Upper lobe of right lung (tissue), 1 donor: ENCODE results near the gene TMBIM1. TPM values are rescaled to one million over a fixed set of nuclear protein-coding genes. Genes with fewer than 3 reads are reported as not detected.

Experiments
- ATAC-seq: fragments of 200-7000 bp; cut with Tn5 transposase; one replicate; pipeline ENCODE4 v1.9.1; 2020; ENCODE audit warnings: mild to moderate bottlenecking, moderate library complexity
- DNase-seq: peaks from one replicate; pipeline ENCODE4 v3.0.0-alpha.2; 2020
- H3K27ac ChIP-seq: fragments of 200-600 bp; one replicate; pipeline ENCODE4 v1.8.0; 2022
- H3K27me3 ChIP-seq: fragments of 200-600 bp; one replicate; pipeline ENCODE4 v1.8.0; 2022; ENCODE audit warnings: mild to moderate bottlenecking
- H3K36me3 ChIP-seq: fragments of 200-600 bp; one replicate; pipeline ENCODE4 v1.8.0; 2022
- H3K4me1 ChIP-seq: fragments of 200-600 bp; one replicate; pipeline ENCODE4 v1.8.0; 2022
- H3K4me3 ChIP-seq: fragments of 200-600 bp; one replicate; pipeline ENCODE4 v1.8.0; 2022; ENCODE audit warnings: mild to moderate bottlenecking
- H3K9me3 ChIP-seq: fragments of 200-600 bp; one replicate; pipeline ENCODE4 v1.8.0; 2022
- CTCF ChIP-seq: fragments of 200-600 bp; IDR thresholded peaks from one replicate; pipeline ENCODE4 v1.8.0; 2022; ENCODE audit warnings: antibody characterized with exemption
- intact Hi-C: fragments of 100-400 bp; cut with DNase I; formaldehyde crosslinking; loops from one replicate; pipeline ENCODE4 v1.11.0; 2022
- total RNA-seq: library from RNA; stranded (reverse); fragmentation: NEBNext Ultra II Directional; extraction: Animal tissue kit (Norgen Biotek cat#: 25700); gene quantifications from one replicate; pipeline ENCODE4 v1.2.1, GENCODE V29; 2021
- donor health status: DM: no; HTN: yes; CAD: no; lungs with severe emphysema.

The TMBIM1 gene
- total RNA-seq, 1 donor from 2014 or later = 281 TPM

DNA sequence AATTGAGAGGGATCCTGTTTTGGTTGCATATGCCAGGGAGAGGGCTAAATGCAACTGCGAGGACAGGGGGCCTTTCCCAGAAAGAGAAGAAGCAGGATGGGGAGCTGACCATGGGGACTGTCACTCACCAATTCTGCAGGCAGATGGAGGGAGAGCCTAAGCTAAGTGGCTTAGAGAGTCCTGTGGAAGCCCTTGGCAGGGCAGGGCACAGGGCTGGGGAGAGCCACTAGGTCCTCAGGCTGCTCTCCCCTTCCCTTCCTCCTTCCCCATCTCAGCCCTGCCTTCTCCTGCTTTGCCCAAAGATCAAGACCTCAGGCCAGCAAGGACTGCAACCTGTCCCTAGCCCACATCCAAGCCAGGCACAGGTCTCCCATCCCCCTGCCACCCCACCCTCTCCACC lies 40.0 kb upstream of the TMBIM1 start:
- DNase-seq (no peak), ATAC-seq (no peak)
- no peak for TF ChIP-seq CTCF
- no peaks in the 10 kb centered on the region for H3K27me3 ChIP-seq
- no peak overlapping the region for H3K27ac ChIP-seq
- no peaks in the 10 kb centered on the region for H3K9me3 ChIP-seq
- intact Hi-C loops = no loop called here
- peaks cover 29% of the 10 kb centered on the region for H3K4me1 ChIP-seq
- H3K36me3 ChIP-seq = no peaks in the 10 kb centered on the region
- H3K4me3 ChIP-seq = no peak overlapping the region

- no peak for TF ChIP-seq CTCF
- intact Hi-C loops = no loop called here
- Histone ChIP-seq H3K4me3 (no peak overlapping the region), H3K36me3 (no peaks in the 10 kb centered on the region), H3K27ac (no peak overlapping the region), H3K9me3 (no peaks in the 10 kb centered on the region), H3K4me1 (peaks cover 33% of the 10 kb centered on the region), H3K27me3 (no peaks in the 10 kb centered on the region)
- DNase-seq (no peak), ATAC-seq (no peak)
These were observed 39.4 kb upstream of the TMBIM1 start for GRCh38 chr2:218331745-218332144.

GRCh38 chr2:218329826-218330593 lies 37.7 kb upstream of the TMBIM1 start:
- peaks cover 36% of the 10 kb centered on the region for H3K4me1 ChIP-seq

GRCh38 chr2:218329027-218329825 lies 36.9 kb upstream of the TMBIM1 start:
- Histone ChIP-seq H3K4me3 (no peak overlapping the region), H3K4me1 (peaks cover 44% of the 10 kb centered on the region), H3K27me3 (no peaks in the 10 kb centered on the region), H3K9me3 (no peaks in the 10 kb centered on the region), H3K27ac (peak overlapping the region; percentile 72), H3K36me3 (no peaks in the 10 kb centered on the region)
- peak; percentile 69 for ATAC-seq
- TF ChIP-seq CTCF = no peak
- intact Hi-C loops = no loop called here
- DNase-seq = peak; percentile 82

More at GRCh38 chr2:218329826-218330593, 37.7 kb upstream of the TMBIM1 start:
- H3K27ac ChIP-seq = peak overlapping the region; percentile 72
- H3K27me3 ChIP-seq = no peaks in the 10 kb centered on the region
- no peaks in the 10 kb centered on the region for H3K36me3 ChIP-seq
- intact Hi-C loops = no loop called here
- TF ChIP-seq CTCF = no peak
- no peaks in the 10 kb centered on the region for H3K9me3 ChIP-seq
- no peak overlapping the region for H3K4me3 ChIP-seq
- ATAC-seq (peak; percentile 74), DNase-seq (peak; percentile 72)

GRCh38 chr2:218328294-218328693 lies 36.0 kb upstream of the TMBIM1 start:
- no peaks in the 10 kb centered on the region for H3K36me3 ChIP-seq
- intact Hi-C loops = no loop called here
- peaks cover 50% of the 10 kb centered on the region for H3K4me1 ChIP-seq
- no peaks in the 10 kb centered on the region for H3K27me3 ChIP-seq
- ATAC-seq (no peak), DNase-seq (no peak)
- no peak for TF ChIP-seq CTCF
- no peaks in the 10 kb centered on the region for H3K9me3 ChIP-seq
- H3K27ac ChIP-seq = no peak overlapping the region
- H3K4me3 ChIP-seq = no peak overlapping the region
